COLO668 (cell line): Measurements from ENCODE around the gene OXSR1.
A peak's percentile ranks its signal among the peaks of the same experiment; 100 is the strongest.
"Not testable (repeated sequence)": the region's sequence is repeated elsewhere in the genome, so short reads cannot be mapped to it uniquely, and the experiment has no call there.

Experiments used
- DNase-seq: peaks from one replicate; lab custom pipeline; 2025; ENCODE audit not compliant: unreplicated experiment; lab: John Stamatoyannopoulos, UW

OXSR1 gene

GRCh38 chr3:38141173-38141951 lies 24.0 kb upstream of the OXSR1 start:
- DNase-seq: no peak

DNA sequence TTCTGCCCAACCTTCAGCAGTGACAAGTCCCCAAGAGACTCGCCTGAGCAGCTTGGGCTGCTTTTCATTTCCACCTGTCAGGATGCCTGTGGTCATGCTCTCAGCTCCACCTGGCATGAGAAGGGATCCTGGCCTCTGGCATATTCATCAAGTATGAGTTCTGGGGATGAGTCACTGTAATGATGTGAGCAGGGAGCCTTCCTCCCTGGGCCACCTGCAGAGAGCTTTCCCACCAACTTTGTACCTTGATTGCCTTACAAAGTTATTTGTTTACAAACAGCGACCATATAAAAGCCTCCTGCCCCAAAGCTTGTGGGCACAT lies 23.4 kb upstream of the OXSR1 start:
- peak; percentile 20 for DNase-seq

GRCh38 chr3:38142959-38143358 lies 22.4 kb upstream of the OXSR1 start:
- no peak for DNase-seq

DNA sequence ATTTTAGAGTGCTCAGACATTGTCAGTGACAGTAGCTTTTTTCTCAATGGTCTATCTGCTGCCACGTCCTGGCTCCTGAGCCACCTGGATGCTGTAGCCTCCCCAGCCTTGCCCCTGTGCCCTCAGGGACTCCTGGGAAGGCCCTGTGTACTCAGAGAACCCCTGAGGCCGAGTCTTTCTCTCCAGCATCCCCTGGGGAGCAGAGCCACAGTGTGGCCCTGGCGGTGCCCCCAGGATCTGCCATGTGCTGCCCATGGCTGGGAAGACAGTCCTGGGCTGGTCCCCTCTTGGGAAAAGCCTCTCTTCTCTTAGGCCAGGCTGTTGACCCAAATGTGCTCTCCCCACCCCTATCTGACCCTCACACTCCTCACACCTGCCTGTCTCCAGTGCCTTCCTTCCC lies 21.8 kb upstream of the OXSR1 start:
- no peak for DNase-seq

GRCh38 chr3:38146504-38146903 lies 18.8 kb upstream of the OXSR1 start:
- DNase-seq: no peak

GRCh38 chr3:38147421-38147820 lies 17.9 kb upstream of the OXSR1 start:
- DNase-seq: no peak

GRCh38 chr3:38148311-38148882 lies 16.9 kb upstream of the OXSR1 start:
- DNase-seq: no peak

DNA sequence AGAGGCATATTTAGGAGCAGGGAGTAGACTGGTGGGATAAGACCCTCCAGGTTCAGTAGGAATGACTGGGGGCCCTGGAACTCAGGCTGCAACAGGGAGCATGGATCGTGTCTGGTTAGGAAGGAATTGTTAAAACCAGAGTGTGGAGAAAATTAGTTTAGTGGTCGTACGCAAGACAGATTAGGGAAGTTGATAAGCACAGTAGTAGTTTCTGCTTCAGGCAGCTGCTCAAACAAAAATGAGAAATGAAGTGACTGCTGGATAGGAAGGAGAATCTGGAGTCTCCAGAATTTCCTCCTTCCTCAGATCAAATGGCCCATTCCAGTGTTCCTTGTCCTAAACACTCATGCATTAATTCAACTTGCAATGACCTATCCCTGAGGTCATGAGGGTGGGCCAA lies 15.6 kb upstream of the OXSR1 start:
- no peak for DNase-seq

GRCh38 chr3:38150780-38151528 lies 14.4 kb upstream of the OXSR1 start:
- DNase-seq: no peak

DNA sequence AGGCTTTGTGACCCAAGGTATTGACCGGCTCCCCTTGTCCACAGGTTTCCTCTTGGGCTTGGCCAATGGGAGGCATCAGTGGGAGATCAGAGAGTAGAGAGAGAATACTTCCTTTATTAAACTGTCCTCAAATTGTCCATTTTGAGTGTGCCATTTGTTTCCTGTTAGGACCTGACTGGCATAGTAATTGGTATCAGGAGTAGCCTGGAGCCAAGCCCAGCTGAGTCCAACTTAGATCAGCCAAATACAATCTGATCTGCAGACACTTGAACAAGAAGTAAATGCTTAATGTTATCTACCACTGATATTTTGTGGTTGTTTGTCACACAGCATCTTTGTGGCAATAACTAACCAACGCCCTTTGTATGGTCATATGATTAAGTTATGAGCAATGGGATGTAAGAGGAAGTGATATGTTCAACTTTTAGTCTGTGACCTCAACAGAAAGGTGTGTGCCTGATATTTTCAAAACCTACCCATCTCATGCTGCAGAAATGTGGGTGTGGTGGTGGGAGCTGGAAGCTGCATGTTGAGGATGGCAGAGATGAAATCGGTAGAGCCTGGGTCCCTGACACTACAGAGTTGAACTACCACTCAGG lies 13.6 kb upstream of the OXSR1 start:
- DNase-seq: no peak

DNA sequence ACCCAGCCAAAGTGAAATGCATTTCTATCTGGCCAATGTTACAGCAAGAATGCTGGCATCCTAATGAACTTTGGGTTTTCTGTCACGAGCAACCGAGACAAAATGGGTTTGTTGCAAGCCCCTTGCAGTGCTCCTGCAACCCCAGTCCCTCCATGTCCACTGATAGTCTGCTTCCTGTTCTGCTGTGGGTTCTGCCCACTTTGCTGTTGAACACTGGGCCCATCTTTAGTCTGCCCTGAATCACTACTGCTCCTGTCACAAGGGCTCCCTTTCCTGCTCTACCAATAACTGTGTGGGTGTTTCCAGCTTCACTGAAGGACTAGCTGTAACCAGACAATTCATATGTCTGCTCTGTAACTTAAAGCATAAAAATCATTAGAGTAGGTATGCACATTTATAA lies 12.7 kb upstream of the OXSR1 start:
- DNase-seq: no peak

GRCh38 chr3:38153221-38153620 lies 12.1 kb upstream of the OXSR1 start:
- no peak for DNase-seq

DNA sequence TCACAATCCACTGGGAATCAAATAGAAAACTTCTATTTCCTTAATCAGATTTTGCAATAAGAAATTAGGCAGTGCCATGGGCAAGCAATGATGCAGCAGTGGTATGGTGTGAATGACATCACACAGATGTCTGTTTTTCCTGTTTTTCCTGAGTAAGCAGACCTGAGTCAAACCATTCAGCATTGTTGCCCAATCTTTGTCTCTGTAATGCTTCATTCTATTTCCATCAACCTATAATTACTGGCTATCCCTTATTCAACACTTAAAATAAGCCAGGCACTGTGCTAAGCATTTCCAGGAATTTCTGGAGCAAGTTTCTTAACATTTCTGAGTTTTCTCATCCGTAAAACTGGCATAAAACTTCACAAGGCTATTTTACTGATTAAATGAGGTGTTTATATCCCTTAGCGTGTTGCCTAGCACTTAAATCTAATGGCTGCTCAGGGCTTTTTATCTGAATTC lies 11.3 kb upstream of the OXSR1 start:
- DNase-seq: no peak

DNA sequence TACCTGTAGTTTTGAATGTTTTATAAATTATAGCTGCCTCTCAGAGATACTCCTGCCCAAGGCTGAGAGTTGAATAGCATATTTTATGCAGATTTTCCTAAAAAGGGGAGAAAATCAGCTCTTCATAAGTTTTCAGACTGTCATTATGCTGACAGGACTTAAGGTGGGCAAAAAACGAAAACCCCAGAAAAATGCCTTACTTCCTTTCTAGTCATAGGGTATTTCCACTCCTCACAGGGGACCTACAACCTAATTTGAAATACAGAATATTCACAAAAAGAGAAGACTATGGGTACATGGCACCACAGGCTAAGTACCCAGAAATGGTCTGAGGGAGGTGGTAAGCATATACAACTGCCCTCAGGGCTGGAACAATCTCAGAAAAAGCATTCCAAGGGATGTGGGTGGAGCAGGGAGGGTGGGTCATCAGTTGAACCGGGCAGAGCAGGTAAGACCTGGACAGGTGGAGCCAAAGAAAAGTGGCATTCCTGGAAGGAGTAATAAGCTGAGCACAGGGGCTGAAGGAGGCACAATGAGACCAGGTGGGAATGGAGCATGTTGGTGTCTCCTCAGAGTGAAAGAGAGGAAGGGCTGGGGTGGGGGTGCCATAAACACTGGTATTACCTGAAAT lies 10.6 kb upstream of the OXSR1 start:
- DNase-seq: no peak

DNA sequence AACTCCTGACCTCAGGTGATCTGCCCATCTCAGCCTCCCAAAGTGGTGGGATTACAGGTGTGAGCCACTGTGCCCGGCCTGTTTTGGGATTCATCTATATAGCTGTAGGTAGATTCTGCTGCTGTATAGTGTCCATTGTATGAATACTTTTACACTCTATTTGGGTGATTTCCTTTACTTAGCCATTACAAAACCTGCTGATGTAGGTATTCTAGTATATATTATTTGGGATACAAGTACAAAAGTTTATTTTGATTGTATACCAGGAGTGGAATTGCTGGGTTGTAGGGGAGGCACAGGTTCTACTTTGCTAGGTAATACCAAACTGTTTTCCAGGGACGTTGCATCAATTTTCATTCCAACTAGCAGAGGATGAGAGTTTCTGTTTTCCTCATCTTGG lies 9.5 kb upstream of the OXSR1 start:
- no peak for DNase-seq

- no peak for DNase-seq
These were observed 8.2 kb upstream of the OXSR1 start for GRCh38 chr3:38157117-38157516.

DNA sequence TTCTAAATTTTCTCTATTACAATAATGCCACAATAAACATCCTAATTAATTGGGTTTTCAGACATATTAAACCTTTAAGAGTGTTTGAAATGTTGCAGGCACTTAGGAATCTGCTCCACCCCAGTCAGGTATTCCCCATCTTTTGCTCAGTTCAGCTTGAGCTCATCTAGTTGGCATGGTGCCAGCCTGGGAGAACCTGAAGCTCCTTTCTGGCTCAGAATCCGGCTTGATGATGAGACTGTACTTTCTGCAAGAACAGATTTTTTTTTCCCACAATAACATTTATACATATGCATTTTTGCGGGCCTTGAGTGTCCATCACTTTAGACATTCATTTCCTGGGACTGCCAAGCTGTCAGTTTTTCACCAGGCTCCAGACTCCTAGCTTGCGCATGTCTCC lies 7.7 kb upstream of the OXSR1 start:
- DNase-seq: peak; percentile 10

- DNase-seq: no peak
These were observed 6.9 kb upstream of the OXSR1 start for GRCh38 chr3:38158472-38158871.

DNA sequence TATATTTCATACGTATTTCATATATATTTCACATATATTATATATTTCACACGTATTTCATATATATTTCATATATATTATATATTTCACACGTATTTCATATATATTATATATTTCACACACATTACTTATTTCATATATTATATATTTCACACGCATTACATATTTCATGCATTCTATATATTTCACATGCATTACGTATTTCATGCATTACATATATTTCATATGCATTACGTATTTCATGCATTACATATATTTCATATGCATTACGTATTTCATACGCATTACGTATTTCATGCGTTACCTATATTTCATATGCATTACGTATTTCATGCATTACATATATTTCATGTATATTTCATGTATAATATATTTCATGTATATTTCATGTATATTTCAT lies 4.6 kb upstream of the OXSR1 start:
- DNase-seq: not testable (repeated sequence)

DNA sequence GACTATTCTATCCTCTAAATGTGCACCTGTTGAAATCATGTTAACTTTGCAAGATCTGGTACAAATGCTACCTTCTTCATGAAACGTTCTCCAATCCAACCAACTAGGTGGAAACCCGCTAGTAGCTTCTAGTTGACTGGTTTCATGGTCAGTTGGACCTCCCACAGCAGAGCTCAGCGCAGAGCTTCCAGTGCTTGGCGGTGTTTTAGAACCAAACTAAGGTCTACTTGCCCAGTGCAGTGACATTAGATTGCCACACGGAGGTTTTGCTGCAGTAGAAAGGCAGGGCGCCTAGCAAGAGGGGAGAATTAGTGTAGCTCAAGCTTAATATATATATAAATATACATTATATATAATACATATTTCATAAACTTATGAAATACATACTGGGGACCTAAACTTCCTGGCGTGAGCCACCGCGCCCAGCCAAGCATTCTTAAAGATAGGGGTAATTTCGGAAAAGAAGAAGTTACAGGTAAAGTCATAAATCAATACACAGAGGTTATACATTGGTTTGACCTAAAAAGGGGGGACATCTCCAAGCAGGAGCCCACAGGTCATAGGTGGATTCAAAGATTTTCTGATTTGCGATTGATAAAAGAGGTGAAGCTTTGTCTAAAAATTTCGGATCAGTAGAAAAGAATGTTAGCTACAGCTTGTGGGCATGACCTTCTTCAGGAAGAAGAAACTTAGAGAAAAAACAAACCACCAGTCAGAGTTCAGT lies 2.1 kb upstream of the OXSR1 start:
- DNase-seq: no peak
